Activated T-cell treated with anti-CD3 and anti-CD28 coated beads, Interleukin-2, amount 50 U/mL, for 4 hours (primary cell): ENCODE data around the gene BCL11B. TPM values are rescaled to one million over a fixed set of nuclear protein-coding genes. Genes with fewer than 3 reads are reported as not detected.

Experiments
- ATAC-seq, 2 donors: fragments of 200-7000 bp; cut with Tn5 transposase; one replicate each; pipeline ENCODE4 v1.10.0; 2021
- DNase-seq: peaks from one replicate; pipeline ENCODE4 v3.0.0-alpha.2; 2020
- H3K27me3 Mint-ChIP-seq: one replicate; pipeline ENCODE4 v1.8.0; 2021; ENCODE audit warnings: low read depth, mixed read lengths
- H3K36me3 Mint-ChIP-seq: one replicate; pipeline ENCODE4 v1.8.0; 2022; ENCODE audit warnings: mixed read lengths; ENCODE audit not compliant: insufficient read depth
- H3K4me1 Mint-ChIP-seq: one replicate; pipeline ENCODE4 v1.8.0; 2021; ENCODE audit warnings: low read depth, mixed read lengths
- H3K4me3 Mint-ChIP-seq: one replicate; pipeline ENCODE4 v1.8.0; 2021; ENCODE audit warnings: mild to moderate bottlenecking, moderate library complexity, mixed read lengths
- H3K9me3 Mint-ChIP-seq: one replicate; pipeline ENCODE4 v1.8.0; 2021; ENCODE audit warnings: mixed read lengths
- total RNA-seq, 3 donors: library from RNA; stranded (reverse); gene quantifications; one replicate each; pipeline ENCODE4 v1.2.1, GENCODE V29; 2021

BCL11B gene
- total RNA-seq, 3 donors from 2014 or later = 54.6 to 64.6 (median 62.4) TPM

- peaks cover 3% of the 10 kb centered on the region for H3K4me1 Mint-ChIP-seq
- ATAC-seq (peak in 1 of 2 donors; percentile 52), DNase-seq (no peak)
- no peaks in the 10 kb centered on the region for H3K27me3 Mint-ChIP-seq
- H3K4me3 Mint-ChIP-seq = no peak overlapping the region
- H3K9me3 Mint-ChIP-seq = no peaks in the 10 kb centered on the region
- H3K36me3 Mint-ChIP-seq = no peaks in the 10 kb centered on the region
Observed at GRCh38 chr14:99155173-99156089, 116.6 kb downstream of the BCL11B start.

GRCh38 chr14:99150236-99150635, 121.8 kb downstream of the BCL11B start:
- Mint-ChIP-seq H3K4me3 (no peak overlapping the region), H3K9me3 (no peaks in the 10 kb centered on the region), H3K36me3 (no peaks in the 10 kb centered on the region), H3K4me1 (no peaks in the 10 kb centered on the region), H3K27me3 (no peaks in the 10 kb centered on the region)
- ATAC-seq (no peak), DNase-seq (no peak)

DNA sequence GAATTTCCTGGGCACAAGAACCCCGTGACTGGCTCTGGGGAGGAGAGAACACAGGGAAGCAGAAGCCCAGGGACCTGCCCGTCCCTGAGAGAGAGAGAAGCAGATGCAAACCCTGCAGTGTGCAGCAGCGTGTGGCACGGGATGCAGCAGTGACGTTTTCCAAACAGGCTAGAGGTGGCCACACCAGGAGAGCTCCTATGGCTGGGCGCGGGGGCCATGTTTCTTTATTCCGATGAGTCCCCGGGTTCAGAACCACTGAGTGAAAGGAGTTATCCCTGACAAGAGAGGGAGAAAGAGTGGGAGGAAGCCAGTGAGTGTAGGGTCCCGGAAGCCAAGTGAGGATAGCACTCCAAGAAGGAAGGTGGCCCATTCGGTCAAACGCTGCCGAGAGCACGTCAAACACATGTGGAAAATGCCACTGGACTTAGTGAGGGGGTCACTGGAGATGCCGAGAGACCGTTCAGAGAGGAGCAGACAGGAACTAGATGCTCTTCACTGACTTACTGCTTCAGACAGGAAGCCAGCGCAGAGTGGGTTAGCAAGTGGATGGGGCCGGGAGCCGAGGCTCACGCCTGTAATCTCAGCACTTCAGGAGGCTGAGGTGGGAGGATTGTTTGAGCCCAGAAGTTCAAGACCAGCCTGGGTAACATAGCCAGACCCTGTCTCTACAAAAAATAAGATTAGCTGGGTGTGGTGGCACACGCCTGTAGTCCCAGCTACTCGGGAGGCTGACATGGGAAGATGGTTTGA, 123.0 kb downstream of the BCL11B start:
- H3K4me1 Mint-ChIP-seq = no peaks in the 10 kb centered on the region
- ATAC-seq (no peak), DNase-seq (no peak)
- no peaks in the 10 kb centered on the region for H3K27me3 Mint-ChIP-seq
- no peaks in the 10 kb centered on the region for H3K36me3 Mint-ChIP-seq
- no peak overlapping the region for H3K4me3 Mint-ChIP-seq
- no peaks in the 10 kb centered on the region for H3K9me3 Mint-ChIP-seq

DNA sequence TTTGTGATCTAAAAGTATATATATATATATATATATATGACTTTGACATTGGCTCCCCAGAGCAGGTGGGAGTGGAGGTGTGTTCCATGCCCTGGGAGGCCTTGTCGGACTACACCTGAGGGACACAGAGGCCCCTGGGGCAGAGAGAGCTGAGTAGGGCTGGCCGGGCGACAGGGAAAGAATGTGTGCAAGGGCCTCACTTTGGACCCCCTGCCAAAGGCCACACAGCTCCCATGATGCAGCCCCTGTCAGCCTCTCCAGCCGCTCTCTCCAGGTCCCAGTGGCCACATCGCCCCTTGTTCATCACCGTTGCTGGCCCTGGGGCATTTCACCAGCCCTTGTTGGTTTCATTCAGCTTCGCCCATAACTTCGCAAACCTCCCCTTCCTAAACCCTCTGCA, 123.9 kb downstream of the BCL11B start:
- ATAC-seq (no peak), DNase-seq (no peak)
- Mint-ChIP-seq H3K9me3 (no peaks in the 10 kb centered on the region), H3K36me3 (no peaks in the 10 kb centered on the region), H3K4me1 (no peaks in the 10 kb centered on the region), H3K4me3 (no peak overlapping the region), H3K27me3 (no peaks in the 10 kb centered on the region)

GRCh38 chr14:99147366-99147740, 124.6 kb downstream of the BCL11B start:
- Mint-ChIP-seq H3K9me3 (no peaks in the 10 kb centered on the region), H3K4me3 (no peak overlapping the region), H3K36me3 (no peaks in the 10 kb centered on the region), H3K4me1 (no peaks in the 10 kb centered on the region), H3K27me3 (no peaks in the 10 kb centered on the region)
- no peak for ATAC-seq
- DNase-seq = no peak

DNA sequence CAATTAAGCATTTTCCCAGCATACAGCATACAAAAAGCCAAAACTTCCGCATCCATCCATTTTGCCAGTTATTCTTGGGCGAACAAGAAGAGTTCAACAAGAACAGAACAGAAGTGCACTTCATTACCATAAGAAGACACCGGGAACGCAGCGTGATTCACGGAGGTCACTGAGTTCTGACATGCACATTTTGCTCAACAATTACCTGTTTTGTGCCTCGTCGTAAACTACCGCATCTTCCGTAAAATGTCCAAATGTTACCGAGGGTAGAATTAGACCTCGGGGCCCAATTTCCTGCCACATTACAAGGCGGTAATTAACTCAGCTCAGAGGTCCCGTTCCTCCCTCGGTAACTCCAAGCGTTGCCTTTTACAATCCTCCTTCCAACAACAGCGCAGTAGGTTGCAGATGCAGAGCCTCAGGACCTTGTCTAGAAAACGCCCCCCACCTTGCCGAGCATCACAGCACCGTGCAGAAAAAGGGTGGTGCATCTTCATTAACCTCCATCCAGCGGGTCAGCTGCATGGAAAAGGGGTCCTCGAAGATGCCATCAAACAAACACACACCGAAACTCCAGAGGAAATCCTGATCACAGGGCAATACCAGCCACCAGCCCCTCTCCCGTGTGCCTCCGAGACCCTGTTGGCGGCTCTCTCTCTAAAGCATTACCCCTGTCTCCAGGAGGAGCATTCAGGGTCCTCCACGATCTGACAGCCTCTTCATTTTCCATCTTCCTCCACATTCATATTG, 125.2 kb downstream of the BCL11B start:
- H3K27me3 Mint-ChIP-seq = no peaks in the 10 kb centered on the region
- no peaks in the 10 kb centered on the region for H3K4me1 Mint-ChIP-seq
- H3K36me3 Mint-ChIP-seq = no peaks in the 10 kb centered on the region
- DNase-seq (no peak), ATAC-seq (no peak)
- H3K4me3 Mint-ChIP-seq = no peak overlapping the region
- no peaks in the 10 kb centered on the region for H3K9me3 Mint-ChIP-seq

- no peak for DNase-seq
- no peaks in the 10 kb centered on the region for H3K9me3 Mint-ChIP-seq
- no peaks in the 10 kb centered on the region for H3K27me3 Mint-ChIP-seq
- H3K4me3 Mint-ChIP-seq = no peak overlapping the region
- no peak for ATAC-seq
- no peaks in the 10 kb centered on the region for H3K4me1 Mint-ChIP-seq
- H3K36me3 Mint-ChIP-seq = no peaks in the 10 kb centered on the region
Observed at GRCh38 chr14:99145307-99145706, 126.7 kb downstream of the BCL11B start.

GRCh38 chr14:99143793-99144192, 128.2 kb downstream of the BCL11B start:
- Mint-ChIP-seq H3K4me3 (no peak overlapping the region), H3K27me3 (no peaks in the 10 kb centered on the region), H3K36me3 (no peaks in the 10 kb centered on the region), H3K9me3 (no peaks in the 10 kb centered on the region), H3K4me1 (no peaks in the 10 kb centered on the region)
- ATAC-seq = no peak
- DNase-seq = no peak

DNA sequence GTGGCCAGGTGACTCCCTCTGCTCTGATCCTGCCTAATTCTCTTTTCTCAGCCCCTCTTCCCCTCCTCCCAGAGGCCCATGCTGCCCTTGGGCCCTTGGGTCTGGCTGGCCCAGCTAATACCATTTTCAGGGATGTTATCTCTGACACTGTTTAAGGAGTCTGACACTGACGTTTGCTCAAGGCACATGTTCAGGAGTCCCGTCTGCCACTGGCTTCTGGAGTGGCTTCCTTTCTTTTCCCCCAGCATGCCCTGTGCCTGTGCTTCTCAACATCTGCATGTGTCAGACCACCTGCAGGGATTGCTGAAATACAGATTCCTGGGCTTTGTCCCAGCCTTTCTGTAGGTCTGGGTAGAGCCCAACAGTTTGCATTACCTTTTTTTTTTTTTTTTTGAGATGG, 128.9 kb downstream of the BCL11B start:
- no peak overlapping the region for H3K4me3 Mint-ChIP-seq
- no peaks in the 10 kb centered on the region for H3K36me3 Mint-ChIP-seq
- peaks cover 3% of the 10 kb centered on the region for H3K4me1 Mint-ChIP-seq
- no peak for ATAC-seq
- no peak for DNase-seq
- no peaks in the 10 kb centered on the region for H3K9me3 Mint-ChIP-seq
- H3K27me3 Mint-ChIP-seq = no peaks in the 10 kb centered on the region

DNA sequence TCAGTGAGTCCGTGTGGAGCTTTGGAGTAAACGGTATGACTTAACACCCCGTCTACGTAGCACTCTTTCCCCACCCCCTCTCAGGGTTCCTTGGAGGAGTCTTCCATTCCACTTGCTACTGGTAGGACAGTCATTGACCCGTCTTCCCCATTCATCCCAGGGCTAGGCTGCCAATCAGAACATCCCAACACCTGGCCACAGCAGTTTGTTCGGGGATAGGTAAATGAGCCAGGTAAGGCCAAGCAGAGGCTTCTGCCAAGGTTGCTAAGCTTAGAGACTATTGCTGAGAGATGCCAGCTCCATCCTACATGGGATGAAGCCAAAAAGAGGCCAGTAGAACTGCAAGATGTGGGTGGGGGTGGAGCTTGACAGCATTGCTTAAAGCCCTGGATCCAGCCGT, 130.8 kb downstream of the BCL11B start:
- Mint-ChIP-seq H3K4me3 (no peak overlapping the region), H3K27me3 (no peaks in the 10 kb centered on the region)
- no peak for DNase-seq

DNA sequence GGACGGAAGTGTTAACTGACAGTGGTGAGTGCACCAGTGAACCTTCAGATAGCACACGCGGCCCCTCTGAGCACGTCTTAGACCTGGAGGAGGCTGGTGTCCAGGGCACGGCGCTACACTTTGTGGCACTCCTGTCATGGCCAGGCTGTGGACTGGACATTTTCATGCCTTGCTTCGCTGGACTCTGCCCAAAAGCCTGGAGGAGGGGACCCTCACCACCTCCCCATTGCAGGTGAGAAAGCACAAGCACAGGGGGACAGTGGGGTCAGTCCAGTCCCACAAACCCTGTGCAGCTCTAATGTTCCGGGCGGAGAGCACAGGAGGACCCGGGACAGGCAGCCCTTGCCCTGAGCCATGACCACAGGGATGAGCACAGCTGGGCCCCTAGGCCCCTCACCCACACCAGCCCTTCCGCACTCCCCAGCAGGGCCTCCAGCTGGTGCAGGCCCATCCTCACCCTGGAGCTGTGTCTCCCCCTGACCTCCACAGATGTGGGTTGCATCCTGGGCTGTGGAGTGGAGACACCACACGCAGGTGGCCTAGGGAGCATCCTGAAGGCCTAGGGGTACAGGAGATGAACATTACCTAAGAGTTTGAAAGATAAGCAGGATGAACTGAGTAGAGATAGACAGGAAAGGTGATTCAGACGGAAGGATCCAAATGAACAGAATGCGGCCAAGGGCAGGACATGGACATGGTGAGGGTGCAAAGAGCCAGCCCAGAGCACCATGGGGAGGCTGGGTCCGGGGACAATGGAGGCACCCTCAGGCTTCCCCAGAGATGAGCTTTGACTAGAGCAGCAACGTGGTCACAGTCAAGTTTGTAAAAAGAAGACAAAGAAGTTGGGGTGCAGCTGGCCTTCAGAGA, 132.8 kb downstream of the BCL11B start:
- H3K4me3 Mint-ChIP-seq = no peak overlapping the region
- H3K27me3 Mint-ChIP-seq = no peaks in the 10 kb centered on the region
- no peaks in the 10 kb centered on the region for H3K9me3 Mint-ChIP-seq
- H3K36me3 Mint-ChIP-seq = no peaks in the 10 kb centered on the region
- peaks cover 13% of the 10 kb centered on the region for H3K4me1 Mint-ChIP-seq
- DNase-seq (no peak), ATAC-seq (no peak)

More for the DNA sequence above, 130.8 kb downstream of the BCL11B start:
- ATAC-seq = no peak
- Mint-ChIP-seq H3K36me3 (no peaks in the 10 kb centered on the region), H3K4me1 (peaks cover 13% of the 10 kb centered on the region), H3K9me3 (no peaks in the 10 kb centered on the region)

- Mint-ChIP-seq H3K36me3 (no peaks in the 10 kb centered on the region), H3K4me3 (peak overlapping the region; percentile 44), H3K27me3 (no peaks in the 10 kb centered on the region), H3K4me1 (peaks cover 16% of the 10 kb centered on the region), H3K9me3 (no peaks in the 10 kb centered on the region)
- peak; percentile 64 to 73 for ATAC-seq
- no peak for DNase-seq
Observed at GRCh38 chr14:99137913-99138571, 134.0 kb downstream of the BCL11B start.

DNA sequence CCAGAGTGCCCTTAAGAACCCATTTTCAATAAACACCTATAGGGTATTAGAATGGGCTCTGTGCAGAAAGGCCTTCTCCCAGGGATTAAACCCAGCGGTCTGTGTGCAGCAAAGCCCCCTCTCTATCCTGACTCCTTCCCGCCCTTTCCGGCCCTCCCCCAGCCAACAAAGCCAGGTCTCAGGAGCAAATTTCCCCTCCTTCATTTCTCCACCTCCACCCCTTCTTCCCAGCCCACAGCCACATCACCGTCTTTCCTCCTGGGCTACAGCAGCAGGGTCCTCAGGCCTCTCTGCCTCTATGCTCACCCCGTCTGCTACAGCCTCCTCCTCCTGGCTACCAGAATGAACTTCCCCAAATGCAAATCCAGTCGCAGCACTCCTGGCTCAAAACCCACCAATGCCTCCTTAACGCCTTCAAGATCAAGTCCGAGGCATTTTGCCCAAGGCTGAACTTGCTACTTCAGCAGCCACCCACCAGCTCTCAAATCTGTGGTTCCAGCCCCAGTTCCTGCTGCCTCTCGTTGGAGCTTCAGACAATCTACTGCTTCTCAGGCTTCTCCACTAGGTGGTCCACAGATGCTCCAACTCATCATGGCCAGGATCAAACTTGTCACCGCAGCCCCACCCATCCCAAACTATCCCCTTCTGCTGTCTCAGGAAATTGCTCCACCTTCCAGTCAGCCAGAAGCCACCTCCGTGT, 134.8 kb downstream of the BCL11B start:
- ATAC-seq (peak in 1 of 2 donors; percentile 14), DNase-seq (no peak)
- peaks cover 16% of the 10 kb centered on the region for H3K4me1 Mint-ChIP-seq
- peak overlapping the region; percentile 44 for H3K4me3 Mint-ChIP-seq
- H3K27me3 Mint-ChIP-seq = no peaks in the 10 kb centered on the region
- H3K36me3 Mint-ChIP-seq = no peaks in the 10 kb centered on the region
- H3K9me3 Mint-ChIP-seq = no peaks in the 10 kb centered on the region
